GM19438 (cell line): ENCODE data around the gene ACAN.

ENCODE experiments used
- ATAC-seq: cut with Tn5 transposase; IDR thresholded peaks from one replicate; pipeline ENCODE4 v1.9.1; 2021; ENCODE audit warnings: low read depth; ENCODE audit not compliant: unreplicated experiment

ACAN gene

DNA sequence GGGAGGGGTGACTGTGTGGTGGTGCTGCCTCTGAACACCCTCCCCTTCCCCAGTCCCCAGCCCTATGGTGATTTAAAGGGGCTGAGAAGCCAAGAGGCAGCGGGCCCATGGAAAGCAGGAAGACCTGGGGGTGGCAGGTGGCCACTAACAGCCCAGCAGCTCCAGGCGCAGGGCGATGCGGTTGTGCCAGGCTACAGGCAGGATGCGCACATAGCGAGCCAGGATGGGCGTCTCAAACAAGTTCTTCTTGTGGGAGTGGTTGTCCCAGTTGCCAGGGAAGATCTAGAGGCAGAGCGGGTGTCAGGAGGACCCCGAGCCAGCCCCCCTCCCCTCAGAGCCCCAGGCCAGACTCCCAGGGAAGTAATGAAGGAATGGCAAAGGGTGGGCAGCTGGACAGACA, 96.0 kb downstream of the ACAN start:
- ATAC-seq: no peak

DNA sequence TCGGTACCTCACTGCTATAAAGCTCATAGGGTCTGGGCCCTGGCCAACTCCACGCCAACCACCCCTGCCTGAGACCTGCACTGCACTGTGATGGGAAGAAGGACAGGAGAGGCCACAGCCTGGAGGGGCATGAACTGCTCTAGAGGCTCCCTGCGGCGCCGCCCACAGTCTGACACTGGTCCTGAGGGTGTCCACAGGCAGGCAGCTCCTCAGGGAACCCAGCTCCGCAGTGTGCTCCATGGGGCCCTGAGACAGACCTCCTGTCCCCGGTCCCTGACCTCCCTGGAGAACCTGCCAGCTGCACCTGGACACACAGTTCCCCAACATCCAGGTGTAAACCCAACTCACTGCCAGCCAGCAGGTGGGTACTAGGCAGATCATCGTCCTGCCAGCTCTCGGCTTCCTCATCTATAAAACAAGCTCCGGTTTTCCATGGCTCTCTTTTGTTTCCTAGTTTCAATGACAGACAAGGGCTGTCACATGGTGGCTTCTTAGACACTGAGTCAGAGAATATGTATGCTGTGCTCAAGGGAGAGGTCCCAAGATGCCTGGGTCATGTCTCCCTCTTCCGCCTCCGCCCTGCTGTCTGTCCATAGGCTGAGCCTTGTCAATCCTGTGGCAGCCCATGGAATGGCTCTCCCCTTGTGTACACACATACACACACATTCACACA, 97.2 kb downstream of the ACAN start:
- no peak for ATAC-seq

DNA sequence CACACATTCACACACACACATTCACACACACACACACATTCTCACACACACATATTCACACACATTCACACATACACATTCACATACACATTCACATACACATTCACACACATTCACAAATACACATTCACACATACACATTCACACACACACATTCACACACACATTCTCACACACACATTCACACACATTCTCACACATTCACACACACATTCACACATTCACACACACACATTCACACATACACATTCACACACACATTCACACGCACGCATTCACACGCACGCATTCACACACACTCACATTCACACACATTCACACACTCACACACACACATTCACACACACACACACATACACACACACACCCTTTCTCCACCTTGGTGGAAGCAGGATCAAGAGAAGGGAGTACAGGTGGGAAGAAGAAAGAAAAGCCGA, 97.8 kb downstream of the ACAN start:
- ATAC-seq: no peak

DNA sequence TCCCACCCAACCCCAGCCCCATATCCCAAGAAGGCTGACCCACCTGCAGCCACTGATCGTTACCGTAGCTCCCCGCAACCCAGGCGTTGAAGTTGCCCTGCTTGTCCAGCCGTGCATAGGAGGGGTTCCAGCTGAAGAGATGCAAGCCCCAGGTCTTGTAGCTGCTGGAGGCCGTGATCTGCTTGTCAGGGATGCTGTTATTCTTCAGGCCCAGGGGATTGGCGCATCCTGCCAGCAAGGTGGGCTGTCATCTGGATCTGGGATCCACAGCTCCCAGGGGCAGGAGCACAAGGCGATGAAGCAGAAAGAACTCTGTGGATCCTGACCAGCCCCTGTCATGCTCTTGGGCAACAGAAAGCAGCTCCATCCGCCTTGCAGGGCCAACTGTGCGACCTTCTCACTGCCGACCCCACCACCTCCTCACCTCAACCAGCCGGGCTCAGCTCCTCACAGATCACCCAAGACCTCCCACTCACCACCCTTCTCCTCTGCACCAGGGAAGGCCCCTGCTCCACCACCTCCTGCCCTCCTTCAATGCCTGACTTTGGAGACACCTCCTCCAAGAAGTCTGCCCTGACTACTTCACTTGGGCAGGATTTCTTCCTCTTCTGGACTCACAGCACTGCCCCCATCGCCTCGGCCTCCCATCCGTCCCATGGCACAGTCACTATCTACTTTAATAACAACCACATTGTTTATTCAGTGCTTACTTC, 98.4 kb downstream of the ACAN start:
- no peak for ATAC-seq

DNA sequence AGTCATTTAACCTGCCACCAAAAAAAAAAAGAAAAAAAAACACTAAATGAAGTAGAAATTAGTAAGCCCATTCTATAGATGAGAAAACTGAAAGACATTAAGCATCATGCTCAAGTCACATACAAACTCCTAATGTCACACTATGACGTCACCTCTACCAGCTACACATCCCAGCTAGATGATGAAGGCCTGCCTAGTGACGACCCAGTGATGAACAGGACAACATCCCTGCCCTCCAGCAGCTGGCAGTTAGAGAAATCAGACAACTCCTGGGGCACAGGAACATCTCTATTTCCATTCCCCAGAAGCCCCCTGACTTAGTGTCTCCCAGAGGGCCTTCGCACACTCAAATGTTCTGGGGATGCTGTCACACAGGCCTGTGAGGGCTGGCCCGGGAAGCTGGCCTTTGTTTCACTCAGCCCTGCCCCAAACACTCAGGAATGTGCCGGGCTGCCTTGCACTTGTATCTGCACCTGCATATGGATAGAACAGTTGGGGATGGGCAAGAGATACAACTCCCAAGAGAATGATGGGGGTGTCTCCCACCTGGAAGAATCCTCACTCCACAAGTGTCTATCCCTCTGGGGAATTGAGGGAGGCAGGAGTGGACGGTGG, 99.1 kb downstream of the ACAN start:
- ATAC-seq: no peak

DNA sequence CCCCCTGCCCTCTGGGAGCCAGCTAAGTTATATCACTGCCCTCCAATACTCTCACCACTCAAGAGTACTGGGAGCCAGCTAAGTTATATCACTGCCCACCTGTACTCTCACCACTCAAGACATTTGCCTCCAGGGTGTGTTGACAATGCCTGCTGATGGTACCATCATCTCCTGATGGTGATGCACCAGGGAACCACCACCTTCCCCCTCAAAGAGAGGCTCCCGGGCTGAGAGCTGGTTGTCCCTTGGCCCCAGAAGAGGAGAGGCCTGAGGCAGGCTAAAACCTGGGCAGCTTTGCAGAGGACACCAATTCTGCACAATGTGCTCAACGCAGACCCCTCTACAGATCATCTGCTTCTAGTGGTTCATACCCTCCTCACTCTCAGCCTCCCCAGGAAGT, 99.6 kb downstream of the ACAN start:
- ATAC-seq: no peak

DNA sequence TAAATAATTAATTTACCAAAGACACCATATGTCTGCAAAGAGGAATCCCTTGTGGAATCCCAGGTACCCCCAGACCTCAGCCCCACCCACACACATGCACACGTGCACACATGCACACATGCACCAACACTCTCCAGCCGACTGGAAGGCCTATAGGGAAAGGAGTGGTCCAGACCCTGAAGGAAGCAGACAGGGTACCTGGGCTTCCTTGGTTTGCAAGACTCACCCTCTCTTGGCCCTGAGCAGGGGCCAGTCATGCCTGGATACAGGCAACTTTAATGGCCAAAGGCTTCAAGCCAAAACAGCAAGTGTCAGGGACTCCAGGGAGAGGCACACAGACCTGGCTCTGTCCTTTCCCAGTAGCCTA, 101.0 kb downstream of the ACAN start:
- no peak for ATAC-seq

DNA sequence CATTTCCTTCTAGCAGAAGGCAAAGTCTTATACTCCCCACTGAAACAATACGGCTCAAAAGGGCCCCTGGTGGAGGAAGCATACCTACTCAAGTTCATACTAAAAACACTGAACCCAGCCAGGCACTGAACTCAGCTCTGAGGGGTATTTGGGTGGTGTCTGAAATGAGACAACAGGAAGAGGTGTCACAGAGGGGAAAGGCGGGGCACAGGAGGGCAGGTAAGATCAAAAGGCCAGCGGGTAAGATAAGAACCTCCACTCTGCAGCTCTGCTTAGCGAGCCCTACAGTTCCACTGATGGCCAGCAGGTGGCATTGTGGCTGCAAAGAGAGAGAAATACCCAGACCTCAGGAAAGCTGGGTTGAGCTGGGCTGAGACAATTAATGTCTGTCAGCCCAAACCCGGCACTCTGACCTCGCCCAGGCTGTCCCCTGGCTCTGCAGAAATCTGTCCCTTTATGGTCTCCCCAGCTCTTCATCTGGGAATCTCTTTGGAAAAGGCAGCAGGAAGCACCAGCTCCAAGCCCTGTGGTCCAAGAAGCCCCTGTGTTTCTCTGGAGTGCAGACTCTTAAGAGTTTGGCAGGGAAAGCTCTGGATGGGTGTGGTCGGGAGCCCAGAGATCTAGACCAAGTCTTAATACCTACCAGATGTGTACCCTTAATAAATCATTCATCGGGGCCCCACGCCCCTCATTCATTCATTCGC, 101.5 kb downstream of the ACAN start:
- peak; percentile 88 for ATAC-seq

DNA sequence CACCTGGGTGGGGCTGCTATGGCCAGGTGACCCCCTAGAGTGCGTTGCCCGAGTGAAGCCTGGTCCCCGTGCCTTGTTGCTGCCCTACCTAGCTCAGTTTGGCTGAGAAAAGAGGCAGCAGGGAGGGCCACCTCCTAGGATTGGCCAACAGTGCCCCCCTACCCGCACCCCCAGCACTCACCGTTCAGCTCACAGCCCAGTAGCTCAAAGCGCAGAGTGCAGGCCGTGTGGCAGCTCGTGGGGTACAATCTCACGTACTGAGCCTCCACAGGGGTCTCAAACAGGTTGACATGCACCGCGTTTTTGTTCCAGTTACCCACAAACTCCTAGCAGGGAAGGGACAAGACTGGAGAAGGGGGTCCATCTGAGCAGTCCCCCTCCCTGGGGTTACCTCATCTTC, 102.3 kb downstream of the ACAN start:
- no peak for ATAC-seq

DNA sequence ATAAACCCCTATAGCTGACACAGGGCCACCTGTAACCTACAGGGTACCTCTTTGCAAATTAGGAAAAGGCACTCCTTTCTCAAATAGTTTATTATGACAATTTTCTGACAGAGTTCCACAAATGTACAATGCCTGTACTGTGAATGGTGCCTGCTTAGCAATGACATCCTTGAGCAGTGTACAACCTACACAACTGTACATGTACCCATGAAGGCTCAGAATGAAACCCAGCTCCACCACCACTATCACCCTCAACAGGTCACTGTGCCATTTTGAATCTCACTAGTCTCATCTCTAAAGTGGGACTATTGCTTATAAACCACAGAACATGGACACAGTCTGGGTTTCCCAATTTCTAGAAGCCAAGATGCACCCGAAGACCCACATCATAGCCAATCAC, 102.9 kb downstream of the ACAN start:
- ATAC-seq: no peak

DNA sequence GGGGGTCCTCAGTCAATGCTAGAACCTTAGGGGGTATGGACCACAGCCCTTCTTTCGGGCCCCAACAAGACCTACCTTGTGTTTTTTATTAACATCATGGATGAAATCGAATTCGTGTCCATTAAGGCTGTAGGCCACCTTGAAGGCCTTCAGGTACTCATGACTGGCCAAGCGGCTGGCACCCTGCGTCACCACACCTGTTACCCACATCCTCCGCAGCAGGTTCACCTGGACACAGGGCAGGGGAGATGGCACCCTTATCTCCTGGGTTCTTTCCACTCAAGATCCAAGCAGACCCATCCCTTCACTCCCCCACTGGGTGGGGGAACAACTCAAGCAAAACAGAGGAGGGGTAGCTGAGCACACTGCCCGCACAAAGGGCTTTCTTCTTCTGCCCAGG, 103.3 kb downstream of the ACAN start:
- ATAC-seq: no peak

DNA sequence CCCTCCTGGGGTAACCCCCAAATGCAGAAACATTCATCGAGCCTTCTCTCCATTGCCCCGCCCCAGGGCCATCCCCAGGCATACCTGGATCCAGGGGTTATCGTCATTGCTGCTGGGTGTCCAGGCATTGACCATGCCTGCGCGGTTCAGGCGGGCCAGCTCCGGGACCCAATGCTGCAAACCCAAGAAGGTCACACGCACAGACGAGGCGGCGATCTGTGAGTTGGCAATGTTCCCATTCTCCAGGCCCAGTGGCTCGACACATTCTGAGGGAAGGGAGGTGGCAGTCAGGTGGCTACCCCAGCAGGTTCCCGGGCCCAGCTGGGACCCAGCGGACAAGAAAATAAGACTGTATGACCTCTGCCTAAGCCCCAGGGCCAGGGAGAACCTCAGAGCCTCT, 103.9 kb downstream of the ACAN start:
- ATAC-seq: no peak

DNA sequence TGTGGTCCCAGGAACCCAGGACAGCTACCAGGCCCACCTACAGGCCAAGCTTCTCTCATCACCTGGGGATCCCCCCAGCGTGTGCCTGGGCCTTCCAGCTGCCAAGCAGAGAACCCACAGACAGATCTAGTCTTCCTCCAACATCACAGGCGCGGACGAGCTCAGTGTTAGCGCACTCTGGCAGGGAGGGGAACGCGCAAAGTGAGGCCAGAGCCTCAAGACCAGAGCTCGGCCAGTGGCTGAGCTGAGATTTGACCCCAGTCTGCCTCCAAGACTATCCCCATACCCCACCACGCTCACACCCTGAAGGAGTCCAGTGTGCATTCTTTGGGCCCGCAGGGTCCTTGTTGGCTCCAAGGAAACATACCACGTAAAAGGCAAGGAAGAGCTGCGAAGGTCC, 104.9 kb downstream of the ACAN start:
- ATAC-seq: no peak

DNA sequence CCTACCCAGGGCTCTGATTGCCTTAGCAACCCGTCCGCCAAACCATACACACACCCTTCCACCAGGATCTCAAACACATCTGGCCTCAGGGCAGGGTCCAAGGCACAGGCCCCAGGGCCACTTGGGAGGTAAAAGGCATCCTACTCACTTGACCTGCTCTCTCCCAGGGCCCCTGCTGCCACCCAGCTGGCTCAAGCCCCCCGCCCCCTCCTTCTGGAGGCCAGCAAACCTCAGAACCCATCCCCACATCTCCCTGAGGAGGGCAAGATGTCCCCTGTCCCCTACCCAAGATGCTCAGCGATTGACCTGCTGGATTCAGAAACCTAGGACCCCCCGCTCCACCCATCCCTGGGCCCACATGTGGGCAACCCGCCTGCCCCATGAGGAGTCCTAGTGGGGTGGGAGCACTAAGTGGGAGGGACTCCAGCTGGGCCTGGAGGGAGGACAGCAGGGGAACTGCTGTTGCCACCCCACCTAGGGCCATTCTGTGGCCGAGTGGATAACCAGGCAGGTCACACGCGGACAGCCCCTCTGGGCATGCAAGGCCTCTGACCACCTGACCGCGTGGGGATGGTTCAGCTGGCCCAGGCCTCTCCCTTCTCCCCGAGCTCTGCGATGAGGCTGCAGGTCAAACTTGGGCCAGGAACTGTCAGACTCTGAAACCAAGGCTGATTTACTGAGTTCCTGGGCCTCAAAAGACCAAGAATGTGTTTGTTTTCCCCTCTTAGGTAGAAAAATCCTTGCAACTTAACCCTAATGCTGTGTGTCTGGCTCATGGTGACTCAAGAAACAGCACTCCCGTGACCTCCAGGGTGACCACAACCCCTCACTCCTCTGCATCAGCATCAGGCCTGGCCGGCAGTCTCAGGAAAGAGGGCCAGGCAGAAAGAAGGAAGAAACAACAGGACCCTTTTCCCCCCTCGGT, 105.7 kb downstream of the ACAN start:
- no peak for ATAC-seq

DNA sequence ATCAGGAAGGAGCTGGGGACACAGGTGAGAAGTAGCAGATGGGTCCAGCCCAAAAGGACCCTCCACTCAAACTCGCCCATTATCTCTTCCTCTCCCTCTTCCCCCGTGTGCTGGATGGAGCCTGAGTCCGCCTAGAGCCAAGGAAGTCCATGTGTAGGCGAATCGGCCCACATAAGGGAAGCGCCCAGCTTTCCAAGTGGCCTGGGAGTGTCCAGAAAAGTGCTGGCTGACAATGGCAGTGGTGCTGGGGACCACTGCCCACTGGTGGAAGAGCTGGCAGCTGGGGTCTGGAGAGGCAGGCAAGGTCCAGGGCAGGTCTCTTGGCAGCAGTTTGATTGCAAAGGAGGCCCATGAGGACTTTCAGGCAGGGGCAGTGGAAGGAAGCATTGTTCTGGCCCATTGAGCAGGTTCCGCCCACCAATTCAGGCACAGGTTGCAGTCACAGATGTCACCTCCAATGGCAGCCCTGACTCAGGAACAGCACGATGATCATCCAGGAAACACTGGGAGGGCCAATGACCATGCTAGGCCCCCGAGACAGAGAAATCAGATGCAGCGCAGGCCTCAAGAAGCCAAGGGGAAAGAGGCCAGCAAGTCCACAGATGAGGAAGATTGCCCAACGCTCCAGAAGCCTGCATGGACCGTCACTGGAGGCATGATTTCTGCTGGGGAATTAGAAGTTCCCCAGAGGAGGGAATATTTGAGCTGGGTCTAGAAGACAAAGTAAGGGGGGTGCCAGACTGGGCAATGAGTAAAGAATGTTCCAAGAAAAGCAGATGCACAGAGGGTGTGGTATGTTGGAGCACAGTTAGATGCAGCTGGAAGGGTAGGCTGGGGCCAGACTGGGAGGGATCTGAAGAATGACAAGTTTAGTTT, 107.0 kb downstream of the ACAN start:
- no peak for ATAC-seq

DNA sequence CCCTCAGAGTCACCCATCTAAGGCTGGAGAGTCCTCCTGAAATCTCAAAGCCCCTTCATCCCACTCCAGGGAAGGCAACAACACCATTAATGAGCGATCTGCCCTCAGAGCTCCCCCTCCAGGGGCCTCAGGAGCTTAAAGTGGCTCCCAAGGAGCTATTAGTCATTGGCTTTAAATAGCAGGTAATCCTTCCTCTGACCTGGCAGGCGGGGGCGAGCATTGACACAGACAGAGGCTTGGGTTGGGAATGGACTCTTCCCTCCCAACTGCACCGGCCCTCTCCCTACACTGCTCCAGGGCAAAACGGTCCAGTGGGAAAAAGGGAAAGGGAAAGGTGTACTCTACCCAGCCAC, 108.5 kb downstream of the ACAN start:
- ATAC-seq: no peak

DNA sequence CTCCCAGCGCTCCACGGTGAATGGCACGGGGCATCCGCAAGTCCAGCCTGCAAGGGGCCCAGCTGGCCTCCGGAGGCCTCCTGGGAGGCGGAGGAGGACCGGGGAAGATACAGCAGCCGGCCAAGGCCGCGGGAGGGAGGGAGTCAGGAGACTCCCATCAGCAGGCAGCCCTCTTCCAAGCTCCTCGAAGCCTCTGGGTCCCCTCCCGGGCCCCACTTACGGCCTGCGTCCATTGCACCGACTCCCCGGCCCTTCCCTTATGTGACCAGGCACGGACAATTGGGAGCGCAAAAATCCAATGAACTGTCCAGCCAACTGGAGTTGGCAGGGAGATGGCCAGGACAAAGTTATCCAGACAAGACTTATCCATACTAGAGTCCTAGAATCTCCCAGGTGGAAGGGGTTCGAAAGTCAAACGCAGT, 109.3 kb downstream of the ACAN start:
- ATAC-seq: no peak

DNA sequence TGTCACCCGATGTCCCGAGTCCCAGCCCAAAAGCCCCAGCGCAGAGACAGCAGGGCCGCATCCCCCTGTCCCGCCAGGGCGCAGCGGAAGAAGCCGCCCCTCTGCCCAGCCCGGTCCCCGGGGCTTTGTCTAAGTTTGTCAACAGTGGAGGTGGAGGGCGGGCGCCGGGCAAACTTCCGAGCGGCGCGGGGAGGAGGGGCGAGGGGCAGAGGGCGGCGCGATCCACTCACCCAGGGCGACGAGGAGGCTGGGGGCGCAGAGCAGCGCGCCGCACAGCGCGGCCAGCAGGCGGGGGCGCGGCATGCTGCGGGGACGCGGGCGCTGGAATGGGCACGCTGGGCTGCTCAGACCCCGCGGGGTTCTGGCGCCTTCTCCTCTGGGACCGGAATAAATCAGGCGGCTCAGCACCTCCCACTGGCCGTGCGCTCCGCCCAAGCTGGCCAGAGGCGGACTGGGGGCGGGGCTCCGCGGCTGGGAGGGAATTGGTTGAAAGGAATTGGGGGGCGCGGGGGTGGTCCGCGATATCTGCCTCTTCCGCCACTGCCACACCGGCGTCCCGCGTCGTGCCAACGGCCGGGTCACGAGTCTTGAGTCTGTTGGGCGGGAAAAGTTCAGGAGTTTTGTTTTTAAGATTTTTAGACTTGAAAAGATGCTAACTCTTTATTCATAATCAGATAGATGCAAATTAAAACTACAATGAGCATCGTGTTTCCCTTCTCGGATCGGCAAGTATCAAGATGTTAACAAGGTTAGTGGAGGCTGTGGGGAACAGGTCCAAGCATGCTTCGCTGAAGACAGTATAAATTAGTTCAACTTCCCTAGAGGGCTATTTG, 110.0 kb downstream of the ACAN start, which contains the start of gene MFGE8:
MFGE8 (minus strand) TSS at position 363 of the 833 bp plus-strand sequence; CDS start at position 303, 60 bp downstream.
- peak; percentile 86 for ATAC-seq

DNA sequence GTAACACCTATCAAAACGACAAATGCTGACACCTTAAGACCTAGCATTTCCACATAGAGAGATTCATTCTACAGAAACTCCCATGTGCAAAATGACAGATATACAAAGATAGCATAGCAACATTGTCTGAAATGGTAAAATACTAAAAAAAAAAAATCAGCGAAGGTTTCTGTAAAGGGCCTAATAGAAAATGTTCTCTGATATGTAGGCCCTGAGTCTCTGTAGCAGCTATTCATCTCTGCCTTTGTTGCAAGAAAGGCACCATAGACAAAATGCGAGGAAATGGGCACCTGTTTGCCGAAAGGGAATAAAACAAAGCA, 110.6 kb downstream of the ACAN start:
- no peak for ATAC-seq
